ENCODE results near the gene FKBP11.
A peak's percentile ranks its signal among the peaks of the same experiment; 100 is the strongest.

FKBP11 gene

DNA sequence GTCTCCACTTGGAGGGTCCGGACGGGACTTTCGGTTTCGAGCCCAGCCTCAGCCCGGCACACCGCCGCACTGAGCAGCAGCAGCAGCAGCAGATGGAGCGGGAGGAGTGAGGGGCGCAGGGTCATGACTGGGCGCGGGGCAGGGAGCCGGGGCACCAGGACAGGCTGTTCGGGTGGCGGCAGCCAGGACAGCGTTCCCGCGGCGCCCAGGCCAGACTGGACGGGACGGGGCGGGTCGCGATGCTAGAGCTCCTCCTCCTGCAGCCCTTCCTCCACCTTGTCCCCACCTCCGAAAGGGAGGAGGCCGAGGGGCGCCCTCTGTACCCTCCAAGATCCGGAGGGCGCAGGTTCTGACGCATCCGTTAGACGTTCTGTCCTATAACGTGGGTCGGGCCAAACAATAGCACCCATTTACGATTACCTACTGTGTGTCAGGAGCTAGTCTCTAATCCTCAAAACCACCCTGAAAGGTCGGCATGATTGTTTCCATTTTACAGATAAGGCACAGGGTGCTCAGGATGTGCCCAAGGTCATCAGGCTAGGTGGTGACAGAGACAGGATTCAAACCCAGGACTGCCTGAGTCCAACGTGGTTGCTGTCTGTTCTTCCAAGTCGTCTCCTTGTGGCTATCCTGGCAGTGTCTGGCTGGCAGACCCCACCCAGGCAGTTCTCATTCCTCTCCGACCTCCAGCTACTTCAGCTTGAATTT is at the start of gene FKBP11:
FKBP11 (minus strand) TSS at position 189 of the 708 bp plus-strand sequence; CDS start at position 125, 64 bp downstream.
- DNase-seq = no peak

DNA sequence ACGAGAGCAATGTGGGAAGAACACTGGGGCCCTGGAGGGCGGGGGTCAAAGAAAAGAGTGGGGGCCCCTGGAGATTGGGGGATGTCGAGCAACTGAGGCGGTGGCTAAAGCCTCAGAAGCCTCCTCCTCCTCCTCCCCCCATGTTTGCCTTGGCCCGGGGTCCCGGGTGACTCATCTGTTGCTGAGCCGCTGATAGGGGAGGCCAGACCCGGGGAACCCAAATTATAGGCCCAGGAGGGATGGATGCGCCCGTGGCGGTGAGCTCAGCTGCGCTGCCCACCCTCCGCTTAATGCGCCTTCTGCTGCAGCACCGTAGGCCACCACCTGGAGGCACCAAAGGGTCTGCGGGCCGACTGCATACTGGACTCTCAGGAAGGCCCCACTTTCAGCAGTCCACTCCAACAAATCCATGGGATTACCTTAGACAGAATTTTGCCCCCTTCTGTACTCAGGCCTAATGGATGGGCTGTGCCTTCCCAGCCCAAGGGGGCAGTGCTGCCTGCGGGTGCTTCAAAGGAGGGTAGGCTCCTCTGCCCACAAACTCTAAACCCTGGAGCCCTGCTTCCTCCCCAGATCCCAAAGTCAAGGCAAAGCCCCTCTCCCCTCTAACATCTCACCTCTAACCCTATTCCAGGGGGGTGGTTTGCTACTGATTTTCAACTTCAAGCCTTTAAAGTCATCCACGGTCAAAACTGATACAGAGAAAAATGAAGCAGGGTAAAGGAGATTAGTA is 48.8 kb upstream of the FKBP11 start:
- no peak for DNase-seq

- DNase-seq = no peak
Observed at GRCh38 chr12:48973531-48973930, 48.2 kb upstream of the FKBP11 start.

DNA sequence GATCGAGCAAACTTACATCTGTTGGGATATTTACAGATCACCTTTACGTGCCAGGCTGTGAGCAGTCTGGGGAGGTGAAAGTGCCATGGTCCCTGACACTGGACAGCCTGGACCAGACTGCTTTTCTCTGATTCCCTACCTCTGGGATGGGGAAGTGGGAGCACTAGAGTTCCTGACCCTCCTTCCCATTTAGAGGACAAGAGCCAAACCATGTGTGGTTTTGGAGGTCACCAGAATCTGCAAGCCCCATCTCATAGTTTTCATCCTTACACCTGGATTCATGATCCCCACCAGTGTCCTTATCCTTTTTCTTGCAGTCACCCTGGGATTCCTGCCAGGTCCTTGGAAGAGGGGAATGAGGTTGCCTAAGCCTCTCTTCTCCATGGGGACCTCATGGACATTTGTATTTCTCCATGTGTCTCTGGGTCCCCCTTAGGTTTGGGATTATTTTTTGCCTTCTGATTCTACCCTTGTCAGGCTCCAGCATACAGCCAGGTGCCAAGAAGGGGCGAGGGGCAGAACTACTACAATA is 47.7 kb upstream of the FKBP11 start:
- DNase-seq = no peak

- DNase-seq = no peak
Observed at GRCh38 chr12:48972213-48972951, 47.1 kb upstream of the FKBP11 start.

- DNase-seq = no peak
Observed at GRCh38 chr12:48970702-48971334, 45.5 kb upstream of the FKBP11 start.

- DNase-seq = no peak
Observed at GRCh38 chr12:48969833-48970701, 44.8 kb upstream of the FKBP11 start.

DNA sequence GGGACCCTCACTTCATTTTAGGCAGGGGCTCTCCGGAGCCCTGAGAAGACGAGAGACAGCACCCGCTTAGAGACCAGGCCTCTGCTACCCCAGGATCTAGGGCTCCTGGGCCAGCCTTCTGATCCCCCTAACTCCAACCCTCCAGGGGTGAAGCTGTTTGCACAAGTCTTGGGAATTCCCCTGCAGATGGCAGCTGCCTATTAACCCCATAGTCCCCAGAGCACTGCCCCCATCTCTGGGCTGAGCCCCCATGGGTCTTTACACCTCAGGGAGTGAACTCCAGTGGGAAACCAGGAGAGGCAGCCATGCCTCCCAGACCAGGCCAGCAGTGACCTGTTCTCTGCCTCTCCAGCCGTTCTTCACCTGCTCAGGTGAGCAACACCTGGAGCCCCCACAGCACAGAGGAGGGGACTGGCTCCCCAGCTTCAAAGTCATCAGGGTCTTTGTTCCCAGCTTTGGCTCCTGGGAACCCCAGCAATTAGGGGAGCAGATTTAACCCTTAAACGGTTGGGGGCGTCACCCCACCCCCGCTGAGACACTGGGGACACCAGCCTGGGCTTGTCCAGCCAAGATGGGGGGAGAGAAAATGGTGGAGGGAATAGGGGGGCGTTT is 44.0 kb upstream of the FKBP11 start:
- no peak for DNase-seq

DNA sequence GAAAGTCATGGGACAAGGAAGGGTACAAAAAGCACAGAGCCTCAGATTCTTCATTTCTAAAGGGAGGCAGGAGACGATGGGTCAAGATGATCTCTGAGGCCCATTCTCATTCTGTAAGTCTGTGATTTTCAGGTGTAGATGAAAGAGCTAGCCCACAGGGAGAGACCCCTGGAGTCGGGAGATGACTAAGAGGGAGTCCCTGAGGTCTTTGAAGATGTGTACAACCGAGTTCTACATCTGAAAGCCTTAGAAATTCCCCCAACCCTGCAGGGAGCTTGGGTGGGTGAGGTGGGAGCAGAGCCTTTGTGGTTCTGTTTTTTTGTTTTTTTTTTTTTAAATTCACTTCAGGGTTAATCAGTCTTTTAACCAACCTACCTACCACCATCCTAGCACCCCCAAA is 43.2 kb upstream of the FKBP11 start:
- no peak for DNase-seq

DNA sequence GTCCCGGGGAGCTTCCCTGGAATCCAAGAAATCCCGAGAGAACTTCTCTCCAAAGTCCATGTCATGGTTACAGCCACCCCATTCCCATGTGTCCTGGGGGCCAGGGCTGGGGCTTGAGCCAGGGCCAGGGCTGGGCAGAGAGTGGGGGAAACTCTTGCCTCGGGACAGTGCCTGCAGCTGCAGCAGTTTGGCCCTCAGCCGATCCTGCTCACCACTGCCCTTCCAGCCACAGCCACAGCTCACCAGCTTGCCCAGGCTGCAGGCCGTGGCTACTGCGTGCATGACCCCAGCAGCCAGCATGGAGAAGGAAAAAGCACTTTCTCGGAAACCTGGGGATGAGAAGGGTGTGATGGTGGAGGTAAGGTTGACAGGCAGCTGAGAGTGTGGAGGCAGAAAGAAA is 42.7 kb upstream of the FKBP11 start:
- DNase-seq = no peak

- DNase-seq = no peak
Observed at GRCh38 chr12:48966177-48966895, 41.0 kb upstream of the FKBP11 start.

GRCh38 chr12:48965298-48965838 is 40.1 kb upstream of the FKBP11 start:
- DNase-seq = no peak

- DNase-seq = no peak
Observed at GRCh38 chr12:48961801-48962200, 36.5 kb upstream of the FKBP11 start.

DNA sequence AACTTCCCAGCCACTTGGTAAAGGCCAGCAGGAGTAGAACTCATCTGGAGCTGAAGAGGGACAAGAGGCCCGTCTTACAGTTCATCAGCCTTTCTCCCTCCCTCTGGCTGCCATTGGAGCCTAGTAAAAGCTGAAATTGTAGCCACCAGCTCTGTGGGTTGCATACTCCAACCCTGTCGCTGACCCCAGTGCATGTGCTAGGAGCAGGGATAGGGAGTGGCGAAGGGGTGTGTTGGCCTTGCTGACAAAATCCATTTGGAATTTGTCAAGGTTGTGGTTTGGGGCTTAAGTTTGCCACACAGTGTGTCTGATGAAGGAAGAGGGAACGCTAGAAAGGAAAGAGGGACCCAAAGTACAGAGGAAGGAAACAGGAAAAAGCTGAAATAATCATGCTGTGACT is 36.0 kb upstream of the FKBP11 start:
- no peak for DNase-seq

- no peak for DNase-seq
Observed at GRCh38 chr12:48960834-48961233, 35.5 kb upstream of the FKBP11 start.

DNA sequence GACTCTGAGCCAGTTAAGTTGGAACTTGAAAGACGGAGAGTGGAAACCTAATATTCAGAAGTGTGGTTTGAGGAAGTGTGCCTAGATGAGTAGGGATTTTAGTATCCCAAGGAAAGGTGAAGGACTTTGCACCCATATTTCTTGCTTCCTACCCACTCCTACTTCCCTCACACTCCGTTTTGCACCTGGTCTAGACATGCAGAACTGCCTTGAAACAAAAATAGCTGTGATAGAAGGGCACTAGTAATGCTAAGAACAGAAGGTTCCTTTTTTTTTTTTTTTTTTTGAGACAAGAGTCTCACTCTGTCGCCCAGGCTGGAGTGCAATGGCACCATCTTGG is 32.7 kb upstream of the FKBP11 start:
- no peak for DNase-seq

GRCh38 chr12:48957141-48958048 is 32.1 kb upstream of the FKBP11 start, which contains the start of gene ARF3:
TSS of gene ARF3 (minus strand) at chr12:48957487. CDS start at chr12:48941095, 16,392 bp downstream.
- peak; percentile 98 for DNase-seq

DNA sequence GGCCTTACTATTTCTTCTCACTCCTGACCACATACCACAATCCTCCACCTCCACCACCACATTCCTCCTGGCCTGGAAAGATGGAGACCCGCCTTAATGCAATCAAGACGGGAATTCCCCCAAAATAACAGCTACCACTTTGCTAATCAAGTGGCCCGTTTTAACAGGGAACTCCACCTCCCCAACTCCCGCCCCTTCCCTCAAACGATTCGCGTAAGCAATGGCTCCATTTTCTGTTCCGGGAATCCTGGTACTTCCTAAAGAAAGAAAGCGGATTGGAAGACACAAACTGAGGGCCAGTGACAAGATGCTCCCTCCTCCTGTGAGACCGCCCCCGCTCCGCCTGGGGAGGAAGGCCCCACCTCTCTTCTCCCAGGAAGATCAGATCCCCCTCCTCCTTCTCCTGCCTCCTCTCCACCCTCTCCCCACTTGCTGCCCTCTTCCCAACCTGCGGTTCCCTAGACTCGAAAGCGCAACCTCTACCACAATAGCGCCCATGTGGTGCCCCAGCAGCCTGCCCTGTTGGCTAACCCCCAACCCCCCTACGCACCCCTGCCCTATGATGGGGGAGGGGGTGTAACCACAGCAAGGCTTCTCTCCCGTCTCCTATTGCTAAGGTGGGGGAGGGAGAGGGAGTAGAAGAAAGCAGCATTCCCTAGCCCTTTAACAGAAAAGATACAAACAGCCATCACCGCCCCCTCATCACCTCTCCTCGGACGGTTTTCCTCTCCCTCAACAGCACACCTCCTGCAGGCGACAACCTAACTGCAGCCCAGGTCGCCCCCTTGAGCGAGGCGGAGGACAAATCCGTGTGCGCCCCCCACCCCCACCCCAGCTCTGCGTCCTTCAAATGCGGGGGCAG is 31.2 kb upstream of the FKBP11 start:
- DNase-seq = peak; percentile 89
